OCI-LY7 (cell line): ENCODE measurements around the gene FOXJ3.

Source experiments
- CTCF ChIP-seq: fragments of 200-600 bp; sonication (generic); conservative IDR thresholded peaks from 2 replicates; pipeline ENCODE4 v1.5.1; 2014; ENCODE audit warnings: mild to moderate bottlenecking, antibody characterized with exemption, low read length, moderate library complexity, mixed read lengths
- EZH2phosphoT487 ChIP-seq: fragments of 200-600 bp; sonication (generic); IDR thresholded peaks from 2 replicates; pipeline ENCODE4 v1.6.1; 2018; ENCODE audit warnings: low read depth, borderline replicate concordance, mild to moderate bottlenecking, mixed run types, antibody characterized with exemption, low read length, moderate library complexity, mixed read lengths

DNA sequence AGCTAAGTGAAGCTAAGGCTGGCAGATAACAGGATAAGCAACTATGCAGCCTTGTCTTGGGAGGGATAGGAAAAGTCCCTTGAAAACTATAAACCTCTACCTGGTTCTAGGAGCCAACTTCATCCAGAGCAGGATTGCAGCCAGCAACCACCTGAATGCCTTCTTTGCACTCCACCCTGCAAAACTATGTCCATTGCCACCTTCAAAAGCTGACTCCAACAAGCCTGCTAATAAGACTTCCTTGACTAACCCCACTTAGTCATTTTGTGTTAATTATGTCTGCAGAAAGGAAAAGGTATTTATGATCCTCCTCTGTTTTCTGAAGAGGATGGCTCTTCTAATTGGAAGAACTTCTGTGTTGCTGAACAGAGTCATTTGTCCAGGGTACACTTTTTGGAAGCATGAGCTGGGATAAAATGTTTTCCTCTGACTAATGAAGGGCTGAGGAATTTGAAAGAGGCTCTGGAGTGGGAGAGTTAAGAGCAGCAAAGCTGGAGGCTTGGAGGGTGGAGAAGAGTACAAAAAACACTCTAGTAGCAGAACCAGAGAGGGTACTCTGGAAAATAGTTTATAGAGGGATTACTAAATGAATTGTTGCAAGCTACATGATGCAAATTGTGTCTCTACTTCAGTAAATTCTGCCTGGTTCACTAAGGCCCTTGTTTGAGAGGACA is 36.0 kb upstream of the FOXJ3 start:
- no peak for TF ChIP-seq CTCF
- no peak for TF ChIP-seq EZH2phosphoT487
